OCI-M2 (cell line): ENCODE measurements around the gene HNRNPA1L2.
A peak's percentile ranks its signal among the peaks of the same experiment; 100 is the strongest.
"Not testable (repeated sequence)": the region's sequence is repeated elsewhere in the genome, so short reads cannot be mapped to it uniquely, and the experiment has no call there.

Experiments used
- DNase-seq: peaks from one replicate; lab custom pipeline; 2025; ENCODE audit not compliant: unreplicated experiment; lab: John Stamatoyannopoulos, UW

The HNRNPA1L2 gene

GRCh38 chr13:52644108-52644507 is 1.9 kb downstream of the HNRNPA1L2 start:
- no peak for DNase-seq

DNA sequence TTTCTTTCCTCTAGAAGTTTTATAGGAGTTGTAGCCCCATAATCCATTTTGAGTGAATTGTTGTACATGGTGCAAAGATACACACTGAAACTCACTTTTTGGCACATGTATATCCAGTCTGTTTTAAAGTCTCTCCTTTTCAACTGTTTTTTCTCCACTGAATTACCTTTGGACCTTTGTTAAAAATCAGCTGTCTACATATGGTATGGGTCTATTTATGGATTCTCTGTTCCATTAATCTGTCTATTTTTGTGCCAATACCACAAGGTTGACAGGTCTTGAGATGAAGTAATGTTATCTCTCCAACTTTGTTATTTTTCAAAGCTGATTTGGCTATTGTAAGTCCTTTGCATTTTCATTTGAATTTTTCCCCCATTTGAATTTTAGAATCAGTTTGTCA is 4.7 kb downstream of the HNRNPA1L2 start:
- DNase-seq, result no peak

DNA sequence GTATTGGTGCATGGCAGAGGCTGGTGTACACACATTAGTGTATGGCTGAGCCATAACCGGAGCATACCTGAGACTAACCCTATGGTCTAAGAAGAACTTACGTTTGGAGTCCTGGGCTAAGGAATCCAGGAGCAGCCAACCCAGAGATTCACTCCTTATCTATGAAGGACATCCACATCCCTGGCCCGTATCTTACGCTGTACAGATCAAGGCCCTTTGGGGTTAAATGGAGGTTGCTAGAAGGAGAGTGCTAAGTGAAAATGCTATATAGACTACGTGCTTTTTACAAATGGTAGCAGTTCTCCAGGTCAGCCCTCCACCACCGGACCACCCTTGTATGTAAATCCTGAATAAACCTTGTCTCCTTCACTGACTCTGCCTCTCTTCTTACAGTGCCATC is 8.5 kb downstream of the HNRNPA1L2 start:
- no peak for DNase-seq

GRCh38 chr13:52651897-52652195 is 9.6 kb downstream of the HNRNPA1L2 start:
- no peak for DNase-seq

DNA sequence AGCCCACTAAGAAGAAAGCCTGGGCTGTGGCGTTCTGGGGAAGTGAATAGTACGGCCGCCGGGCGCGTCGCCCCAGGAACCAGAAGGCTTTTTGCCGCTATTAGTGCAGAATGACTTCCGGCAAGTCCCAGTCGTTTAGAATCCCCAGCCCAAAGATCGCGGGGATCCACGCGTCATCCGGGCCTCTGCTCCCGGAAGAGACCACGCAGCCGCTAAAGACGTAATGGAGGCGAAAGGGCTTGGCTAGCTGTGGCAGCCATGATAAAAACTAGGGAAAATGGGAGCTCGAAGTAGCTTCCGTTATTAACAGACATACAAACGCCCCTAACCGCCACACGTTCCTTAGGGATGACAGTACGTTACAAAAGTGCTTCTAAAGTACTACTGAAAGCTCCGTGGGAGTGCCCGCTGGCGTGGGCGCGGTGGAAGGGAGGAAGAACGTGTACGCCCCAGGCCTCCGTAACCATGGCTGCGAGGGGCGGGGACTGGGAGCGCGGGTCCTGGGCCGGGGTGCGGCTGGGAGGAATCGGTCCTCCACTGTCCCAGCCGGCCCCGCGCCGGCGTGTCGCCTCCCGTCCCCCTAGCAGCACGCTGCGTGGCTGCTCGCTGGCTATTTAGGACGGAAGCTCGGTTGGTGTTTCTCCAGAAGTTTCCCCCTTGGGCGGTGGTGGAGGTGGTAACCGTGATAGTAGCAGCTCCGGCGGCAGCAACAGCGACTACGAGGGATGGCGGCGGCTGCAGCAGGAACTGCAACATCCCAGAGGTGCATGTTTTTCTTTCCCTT is 10.2 kb downstream of the HNRNPA1L2 start, which contains the start of gene SUGT1:
Gene SUGT1 (plus strand): TSS at position 641 of the 784 bp plus-strand sequence. CDS start 85 bp downstream, at position 726.
- peak; percentile 45 for DNase-seq

DNA sequence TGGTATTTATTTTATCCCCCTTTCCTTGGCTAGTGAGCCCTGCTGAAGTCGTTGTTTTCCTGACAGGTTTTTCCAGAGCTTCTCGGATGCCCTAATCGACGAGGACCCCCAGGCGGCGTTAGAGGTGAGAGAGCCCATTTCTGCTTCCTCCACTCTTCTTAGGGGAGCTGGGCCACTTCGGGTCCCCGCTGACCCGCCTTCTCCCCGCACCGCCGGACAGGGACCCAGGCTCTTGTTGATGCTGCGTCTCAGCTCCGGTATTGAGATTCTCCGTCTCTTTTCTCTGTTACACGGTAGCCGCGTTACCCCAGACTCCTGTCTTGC is 10.7 kb downstream of the HNRNPA1L2 start:
- no peak for DNase-seq

DNA sequence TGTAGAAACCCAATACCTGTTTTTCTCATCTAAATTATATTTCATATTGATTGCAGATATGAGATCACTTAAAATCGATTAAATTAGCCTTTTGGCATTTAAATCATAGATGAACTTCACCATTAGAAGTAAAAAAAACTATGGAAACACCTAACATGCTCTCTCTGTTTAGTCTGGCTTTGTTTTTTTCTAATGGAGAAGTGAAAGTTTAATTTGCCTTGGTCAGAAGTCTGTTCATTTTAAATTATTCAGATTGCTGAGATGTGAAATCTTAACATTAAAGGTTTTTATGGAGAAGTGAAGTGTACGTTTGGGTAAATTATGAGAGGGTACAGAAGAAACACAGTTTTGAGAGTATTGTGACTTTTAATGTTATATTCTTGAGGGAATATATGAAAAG is 17.1 kb downstream of the HNRNPA1L2 start:
- DNase-seq, result no peak

DNA sequence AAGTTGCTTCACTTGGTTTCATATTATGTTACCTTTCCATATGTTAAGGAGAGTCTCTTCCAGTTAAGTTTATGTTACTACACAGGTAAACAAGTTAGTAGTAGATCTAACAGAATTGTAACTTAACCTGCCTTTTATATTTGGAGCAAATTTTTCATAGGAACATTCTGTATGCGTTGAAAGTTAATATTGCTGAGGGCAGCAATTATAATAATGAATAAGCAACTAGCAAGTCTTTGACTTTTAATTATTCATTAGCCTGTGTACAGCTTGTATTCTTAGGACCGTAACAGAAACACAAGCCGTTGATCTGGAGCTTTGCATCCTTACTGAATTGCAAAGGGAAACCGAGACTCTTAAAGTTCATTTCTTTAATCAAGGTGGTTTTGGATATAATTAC is 22.0 kb downstream of the HNRNPA1L2 start:
- no peak for DNase-seq

GRCh38 chr13:52665325-52665724 is 23.1 kb downstream of the HNRNPA1L2 start:
- DNase-seq, result no peak

DNA sequence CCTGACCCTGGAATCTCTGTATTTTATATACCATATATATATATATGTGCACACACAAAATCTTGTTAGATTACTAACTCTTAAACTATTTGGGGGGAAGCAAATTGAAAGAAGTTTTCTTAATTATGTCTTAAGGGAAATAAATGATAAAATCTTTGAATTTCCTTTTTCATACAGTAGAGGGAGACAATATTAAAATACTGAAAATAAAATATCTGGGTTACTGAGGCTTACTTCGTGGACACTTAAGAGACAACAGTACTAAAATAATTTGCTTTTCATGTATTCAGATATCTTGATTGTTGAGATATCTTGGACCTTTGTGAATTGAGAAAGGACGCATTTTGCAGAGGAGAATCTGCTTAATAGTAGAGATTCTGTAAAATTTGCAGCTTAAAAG is 27.4 kb downstream of the HNRNPA1L2 start:
- no peak for DNase-seq

GRCh38 chr13:52670726-52671125 is 28.5 kb downstream of the HNRNPA1L2 start:
- no peak for DNase-seq

- no peak for DNase-seq
These were observed 31.2 kb downstream of the HNRNPA1L2 start for GRCh38 chr13:52673465-52673864.

DNA sequence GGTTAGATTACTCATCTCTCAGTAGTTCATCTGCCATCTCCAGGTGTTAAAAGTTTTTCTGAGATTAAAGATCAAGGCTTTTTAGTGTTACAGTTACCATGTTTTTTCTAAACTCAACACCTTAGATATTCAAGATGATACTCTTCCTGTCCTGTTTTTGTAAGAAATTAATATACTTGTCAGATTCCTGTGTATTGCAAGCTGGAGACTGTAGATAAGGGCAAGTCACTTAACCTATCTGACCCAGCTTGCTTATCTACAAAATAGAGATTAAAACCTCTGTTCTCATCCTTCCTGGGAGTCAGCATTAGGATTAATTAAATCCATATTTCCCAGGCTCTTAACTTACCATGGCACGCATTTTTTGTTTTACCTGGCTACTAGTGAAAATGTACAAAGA is 35.6 kb downstream of the HNRNPA1L2 start:
- DNase-seq, result no peak

DNA sequence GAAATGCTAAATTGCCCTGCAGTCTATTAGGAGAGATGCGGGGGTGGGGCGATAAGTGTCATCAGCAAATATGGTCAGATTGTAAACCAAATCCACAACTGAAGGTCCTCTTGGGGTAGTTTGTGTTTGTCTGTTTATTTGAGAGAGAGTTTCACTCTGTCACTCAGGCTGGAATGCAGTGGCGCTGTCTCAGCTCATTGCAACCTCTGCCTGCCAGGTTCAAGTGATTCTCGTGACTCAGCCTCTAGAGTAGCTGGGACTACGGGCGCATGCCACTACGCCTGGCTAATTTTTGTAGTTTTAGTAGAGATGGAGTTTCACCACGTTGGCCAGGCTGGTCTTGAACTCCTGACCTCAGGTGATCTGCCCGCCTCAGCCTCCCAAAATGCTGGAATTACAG is 43.6 kb downstream of the HNRNPA1L2 start:
- DNase-seq, result not testable (repeated sequence)

GRCh38 chr13:52686376-52686775 is 44.1 kb downstream of the HNRNPA1L2 start:
- no peak for DNase-seq
